ENCODE data around the gene TBC1D1. TPM values are rescaled to one million over a fixed set of nuclear protein-coding genes. Genes with fewer than 3 reads are reported as not detected.

Gene TBC1D1
- total RNA-seq, 3 donors from 2014 or later (not counting 1 experiment from before 2014, with no cell fraction given): 59.2 to 78.6 (median 68.5) TPM

- no peak for DNase-seq
- no peak overlapping the region for H3K4me3 ChIP-seq (ENCODE audit: low read length)
- Mint-ChIP-seq H3K4me3 (no peak overlapping the region), H3K9me3 (no peaks in the 10 kb centered on the region), H3K27me3 (ENCODE audit: low read depth in 2 of 2) (no peaks in the 10 kb centered on the region), H3K36me3 (peaks cover 14% of the 10 kb centered on the region), H3K27ac (no peak overlapping the region), H3K4me1 (peaks cover 0 to 26% of the 10 kb centered on the region in 2 donors)
- H3K4me1 ChIP-seq (ENCODE audit: control insufficient read depth, insufficient read depth, low read length): no peaks in the 10 kb centered on the region
- no peaks in the 10 kb centered on the region for H3K27me3 ChIP-seq (ENCODE audit: control insufficient read depth, insufficient read depth, low read length)
- no peaks in the 10 kb centered on the region for H3K9me3 ChIP-seq (ENCODE audit: control insufficient read depth, insufficient read depth, low read length)
- peaks cover 5% of the 10 kb centered on the region for H3K36me3 ChIP-seq (ENCODE audit: control insufficient read depth, insufficient read depth, low read length)
- WGBS (ENCODE audit: insufficient coverage): 98% methylated on average over 4 of the region's 4 CpGs
- no peak for TF ChIP-seq CTCF (IDR thresholded peaks at IDR 0.05)
- H3K27ac ChIP-seq (ENCODE audit: low read length): no peak overlapping the region
- intact Hi-C loops (cut with micrococcal nuclease): no loop called here
- no peak for ATAC-seq
Measured at GRCh38 chr4:38085751-38086150, 194.9 kb downstream of the TBC1D1 start.

- Histone ChIP-seq H3K4me3 (ENCODE audit: low read length) (no peak overlapping the region), H3K27me3 (ENCODE audit: control insufficient read depth, insufficient read depth, low read length) (no peaks in the 10 kb centered on the region), H3K9me3 (ENCODE audit: control insufficient read depth, insufficient read depth, low read length) (no peaks in the 10 kb centered on the region), H3K36me3 (ENCODE audit: control insufficient read depth, insufficient read depth, low read length) (peaks cover 6% of the 10 kb centered on the region), H3K27ac (ENCODE audit: low read length) (no peak overlapping the region), H3K4me1 (ENCODE audit: control insufficient read depth, insufficient read depth, low read length) (no peaks in the 10 kb centered on the region)
- H3K4me1 Mint-ChIP-seq: peaks cover 0 to 30% of the 10 kb centered on the region in 2 donors
- DNase-seq (no peak), ATAC-seq (no peak)
- intact Hi-C loops (cut with micrococcal nuclease): no loop called here
- TF ChIP-seq CTCF (IDR thresholded peaks at IDR 0.05): no peak
- H3K27ac Mint-ChIP-seq: no peak overlapping the region
- no peak overlapping the region for H3K4me3 Mint-ChIP-seq
- WGBS (ENCODE audit: insufficient coverage): 91% methylated on average over 9 of the region's 9 CpGs
- no peaks in the 10 kb centered on the region for H3K27me3 Mint-ChIP-seq (ENCODE audit: low read depth in 2 of 2)
- H3K9me3 Mint-ChIP-seq: no peaks in the 10 kb centered on the region
- peaks cover 18% of the 10 kb centered on the region for H3K36me3 Mint-ChIP-seq
Measured at GRCh38 chr4:38086151-38086848, 195.4 kb downstream of the TBC1D1 start.

GRCh38 chr4:38086849-38087226, 196.0 kb downstream of the TBC1D1 start:
- H3K4me1 Mint-ChIP-seq: peaks cover 0 to 30% of the 10 kb centered on the region in 2 donors
- no peaks in the 10 kb centered on the region for H3K9me3 Mint-ChIP-seq
- no peaks in the 10 kb centered on the region for H3K9me3 ChIP-seq (ENCODE audit: control insufficient read depth, insufficient read depth, low read length)
- H3K4me3 ChIP-seq (ENCODE audit: low read length): no peak overlapping the region
- no peaks in the 10 kb centered on the region for H3K27me3 Mint-ChIP-seq (ENCODE audit: low read depth in 2 of 2)
- 100% methylated on average over 1 of the region's 2 CpGs for WGBS (ENCODE audit: insufficient coverage)
- no peak overlapping the region for H3K4me3 Mint-ChIP-seq
- no peaks in the 10 kb centered on the region for H3K4me1 ChIP-seq (ENCODE audit: control insufficient read depth, insufficient read depth, low read length)
- peaks cover 18% of the 10 kb centered on the region for H3K36me3 Mint-ChIP-seq
- peaks cover 7% of the 10 kb centered on the region for H3K36me3 ChIP-seq (ENCODE audit: control insufficient read depth, insufficient read depth, low read length)
- intact Hi-C loops (cut with micrococcal nuclease): no loop called here
- ATAC-seq (no peak), DNase-seq (no peak)
- no peaks in the 10 kb centered on the region for H3K27me3 ChIP-seq (ENCODE audit: control insufficient read depth, insufficient read depth, low read length)
- peak overlapping the region in 1 of 2 donors; percentile 58 for H3K27ac Mint-ChIP-seq
- H3K27ac ChIP-seq (ENCODE audit: low read length): no peak overlapping the region
- TF ChIP-seq CTCF (IDR thresholded peaks at IDR 0.05): no peak

- no peaks in the 10 kb centered on the region for H3K9me3 Mint-ChIP-seq
- Histone ChIP-seq H3K4me1 (ENCODE audit: control insufficient read depth, insufficient read depth, low read length) (no peaks in the 10 kb centered on the region), H3K36me3 (ENCODE audit: control insufficient read depth, insufficient read depth, low read length) (peaks cover 7% of the 10 kb centered on the region), H3K9me3 (ENCODE audit: control insufficient read depth, insufficient read depth, low read length) (no peaks in the 10 kb centered on the region), H3K4me3 (ENCODE audit: low read length) (no peak overlapping the region), H3K27ac (ENCODE audit: low read length) (no peak overlapping the region), H3K27me3 (ENCODE audit: control insufficient read depth, insufficient read depth, low read length) (no peaks in the 10 kb centered on the region)
- H3K4me1 Mint-ChIP-seq: peaks cover 0 to 22% of the 10 kb centered on the region in 2 donors
- no peaks in the 10 kb centered on the region for H3K27me3 Mint-ChIP-seq (ENCODE audit: low read depth in 2 of 2)
- peak overlapping the region in 1 of 2 donors; percentile 33 for H3K27ac Mint-ChIP-seq
- TF ChIP-seq CTCF (IDR thresholded peaks at IDR 0.05): no peak
- no peak for ATAC-seq
- H3K4me3 Mint-ChIP-seq: no peak overlapping the region
- intact Hi-C loops (cut with micrococcal nuclease): no loop called here
- DNase-seq: no peak
- peaks cover 25% of the 10 kb centered on the region for H3K36me3 Mint-ChIP-seq
Measured at GRCh38 chr4:38088321-38088720, 197.4 kb downstream of the TBC1D1 start.
